Right ventricle myocardium superior (tissue), 1 donor: ENCODE data around the gene SYNJ2. TPM values are rescaled to one million over a fixed set of nuclear protein-coding genes. Genes with fewer than 3 reads are reported as not detected.

Experiments used
- ATAC-seq: fragments of 200-7000 bp; cut with Tn5 transposase; one replicate; pipeline ENCODE4 v1.9.1; 2020; ENCODE audit warnings: mild to moderate bottlenecking; ENCODE audit not compliant: poor library complexity
- DNase-seq: peaks from one replicate; pipeline ENCODE4 v3.0.0-alpha.2; 2020
- intact Hi-C: fragments of 100-400 bp; cut with DNase I; formaldehyde crosslinking; loops from one replicate; pipeline ENCODE4 v1.11.2; 2022
- total RNA-seq: library from RNA; stranded (reverse); fragmentation: NEBNext Ultra II Directional; extraction: Animal tissue kit (Norgen Biotek cat#: 25700); gene quantifications from one replicate; pipeline ENCODE4 v1.2.1, GENCODE V29; 2021
- donor health status: DM: no; HTN: yes; CAD: no; lungs with severe emphysema.

The SYNJ2 gene
- total RNA-seq, 1 donor from 2014 or later = 14.0 TPM

DNA sequence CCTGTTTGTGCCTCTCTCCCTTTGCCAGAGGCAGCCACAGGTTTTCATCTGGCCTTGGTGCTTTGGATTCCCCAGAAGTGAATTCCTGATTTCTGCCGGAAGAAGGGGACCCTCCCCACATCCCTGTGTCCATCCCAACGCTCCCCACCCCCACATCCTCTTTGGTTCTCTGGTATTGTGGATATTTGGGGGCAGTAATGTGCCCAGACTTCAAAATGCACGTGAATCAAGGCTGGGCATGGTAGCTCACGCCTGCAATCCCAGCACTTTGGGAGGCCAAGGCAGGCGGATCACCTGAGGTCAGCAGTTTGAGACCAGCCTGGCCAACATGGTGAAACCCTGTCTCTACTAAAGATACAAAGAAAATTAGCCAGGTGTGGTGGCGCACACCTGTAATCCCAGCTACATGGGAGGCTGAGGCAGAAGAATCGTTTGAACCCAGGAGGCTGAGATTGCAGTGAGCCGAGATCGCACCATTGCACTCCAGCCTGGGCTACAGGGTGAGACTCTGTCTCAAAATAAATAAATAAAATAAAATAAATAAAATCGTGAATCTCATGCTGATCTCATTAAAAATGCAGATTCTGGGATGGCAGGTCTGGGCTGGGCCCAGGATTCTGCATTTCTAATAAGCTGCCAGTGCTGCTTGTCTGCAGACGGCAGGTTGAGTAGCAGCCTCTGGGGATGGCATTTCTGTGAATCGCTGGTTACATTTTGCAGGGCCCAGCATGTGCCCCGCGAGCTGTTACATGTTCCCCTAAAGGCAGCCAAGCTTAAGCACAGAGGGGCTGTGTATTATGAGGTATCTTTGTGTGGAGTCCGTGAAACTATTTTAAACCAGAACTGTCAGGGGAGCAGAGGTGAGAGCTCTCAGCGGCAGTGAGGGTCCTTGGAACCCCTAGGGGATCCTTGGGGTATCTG lies 49.0 kb downstream of the SYNJ2 start:
- DNase-seq = no peak

DNA sequence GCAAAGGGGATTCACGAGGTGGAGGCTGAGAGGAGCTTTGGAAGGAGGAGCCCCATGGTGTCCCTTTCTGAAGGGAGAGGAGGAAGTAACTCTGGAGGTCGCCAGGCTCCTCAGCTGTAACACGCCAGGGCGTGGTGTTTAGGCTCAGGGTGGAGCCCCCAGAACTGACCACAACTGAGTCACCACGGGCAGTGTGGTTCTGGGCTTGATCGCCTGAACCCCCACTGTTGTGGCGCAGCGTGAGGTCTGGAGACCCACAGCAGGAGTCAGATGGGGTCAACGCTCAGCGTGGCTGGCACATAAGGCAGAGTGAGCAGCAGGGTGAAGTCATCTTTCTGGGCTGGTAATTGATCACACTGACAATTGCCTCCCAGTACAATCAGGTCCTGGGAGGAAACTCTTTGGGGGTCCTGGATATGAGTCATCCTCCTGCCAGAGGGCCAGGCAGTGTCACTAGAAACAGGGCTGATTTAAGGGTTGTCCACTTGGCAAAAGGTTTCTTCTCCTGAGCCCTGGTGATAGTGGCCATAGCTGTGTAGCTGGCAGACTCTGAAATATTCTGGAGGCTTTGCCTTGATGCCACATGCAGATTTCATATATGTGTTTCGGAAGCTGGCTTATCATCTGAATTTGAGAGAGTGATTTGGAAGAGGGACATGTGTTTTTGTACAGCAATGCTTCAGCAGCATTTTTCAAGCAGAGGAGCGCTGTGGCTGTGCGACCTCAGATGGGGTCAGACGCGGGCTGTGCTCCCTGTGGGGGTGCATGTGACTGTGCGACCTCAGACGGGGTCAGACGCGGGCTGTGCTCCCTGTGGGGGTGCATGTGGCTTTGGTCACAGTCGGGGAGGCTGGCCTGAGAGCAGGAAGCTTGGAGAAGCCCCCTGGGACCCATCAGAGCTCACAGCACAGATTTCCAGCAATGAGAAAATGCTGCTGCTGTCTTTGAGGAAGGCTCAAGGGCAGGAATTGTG lies 50.0 kb downstream of the SYNJ2 start:
- intact Hi-C loops = no loop called here
- peak; percentile 77 for ATAC-seq
- peak; percentile 80 for DNase-seq

More for the DNA sequence above, 49.0 kb downstream of the SYNJ2 start:
- intact Hi-C loops = no loop called here
- no peak for ATAC-seq

DNA sequence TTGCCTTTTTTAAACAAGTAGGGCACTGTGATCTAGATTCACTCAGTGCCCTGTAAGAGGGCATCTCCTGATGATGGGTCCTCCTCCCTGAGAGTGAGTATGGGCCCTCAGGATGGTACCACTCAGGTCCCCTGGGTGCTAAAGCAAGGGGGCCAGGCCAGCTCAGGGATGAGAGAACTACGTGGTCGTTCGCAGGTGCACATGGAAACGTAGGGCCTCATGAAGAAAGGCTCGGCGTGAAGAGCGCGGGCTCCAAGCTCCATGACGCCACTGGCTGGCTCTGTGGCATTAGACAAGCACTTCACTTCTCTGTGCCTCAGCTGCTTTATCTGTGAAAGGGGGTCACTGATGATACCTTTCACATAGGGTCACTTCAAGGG lies 50.7 kb downstream of the SYNJ2 start:
- DNase-seq (no peak), ATAC-seq (no peak)
- intact Hi-C loops = no loop called here

DNA sequence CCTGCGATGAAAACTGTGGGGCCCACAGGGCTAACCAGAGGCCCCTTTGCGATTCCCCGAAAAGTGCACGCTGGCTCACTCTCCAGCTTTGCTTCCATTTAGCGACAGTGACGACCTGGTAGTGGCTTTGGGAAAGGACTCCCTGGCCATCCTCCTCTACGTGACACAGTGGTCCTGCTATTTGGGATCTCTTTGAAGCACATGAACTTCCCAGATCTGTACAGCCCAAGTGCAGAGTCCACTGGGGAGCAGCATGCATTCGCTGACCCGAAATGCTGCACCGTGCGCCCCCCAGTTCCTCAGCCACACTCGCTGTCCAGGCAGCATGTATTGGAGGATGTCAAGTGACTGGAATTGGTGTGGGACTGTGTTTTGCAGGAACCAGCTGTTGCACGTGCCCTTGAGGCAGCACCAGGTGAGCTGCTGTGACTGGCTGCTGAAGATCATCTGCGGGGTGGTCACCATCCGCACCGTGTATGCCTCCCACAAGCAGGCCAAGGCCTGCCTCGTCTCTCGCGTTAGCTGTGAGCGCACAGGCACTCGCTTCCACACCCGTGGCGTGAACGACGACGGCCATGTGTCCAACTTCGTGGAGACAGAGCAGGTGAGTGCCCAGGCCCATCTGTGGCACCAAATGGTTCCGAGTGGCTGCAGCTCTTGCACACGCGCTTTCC lies 51.6 kb downstream of the SYNJ2 start:
- ATAC-seq (no peak), DNase-seq (no peak)
- intact Hi-C loops = no loop called here

DNA sequence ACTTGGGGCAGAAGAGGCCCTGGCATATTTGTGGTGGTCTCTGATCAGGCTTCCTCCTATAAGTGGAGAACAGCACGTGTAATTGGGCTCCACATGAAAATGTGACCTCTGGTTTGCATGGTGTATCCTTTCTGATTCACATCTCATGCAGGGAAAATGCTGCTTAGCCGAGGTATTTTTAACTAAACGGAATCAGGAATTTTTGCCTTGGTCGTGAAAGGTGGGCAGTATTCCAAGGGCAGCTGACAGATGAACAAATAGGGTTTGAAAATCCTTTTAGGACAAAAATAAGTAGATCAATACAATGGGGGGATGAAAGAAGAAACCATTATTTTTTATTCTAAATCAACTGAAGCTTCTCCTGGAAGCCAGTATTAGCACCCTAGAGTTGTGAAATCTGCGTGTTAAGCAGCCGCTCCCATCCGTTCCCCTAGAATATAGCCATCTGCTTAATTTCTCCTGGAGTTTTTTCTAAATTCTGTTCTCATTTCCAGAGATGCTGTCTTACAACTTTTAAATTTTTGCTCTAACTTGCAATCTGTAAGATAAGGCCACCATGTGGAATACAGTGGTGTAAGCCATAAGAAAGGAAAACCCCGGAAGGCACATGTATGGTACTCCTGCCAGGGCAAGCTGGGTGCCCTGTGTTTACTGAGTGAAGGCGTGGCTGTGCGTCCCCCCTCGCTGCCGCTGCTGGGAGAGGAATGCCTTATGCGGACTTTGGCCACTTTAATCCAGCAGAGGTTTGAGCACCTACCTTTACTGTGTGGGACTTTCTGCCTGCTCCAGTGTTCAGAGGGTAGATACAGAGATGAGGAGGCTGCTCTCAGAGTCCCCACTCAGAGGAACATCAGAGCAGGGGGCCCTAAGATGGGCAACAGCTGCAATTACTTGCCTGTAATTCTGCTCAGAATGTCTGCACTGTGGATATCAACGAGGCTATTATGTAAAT lies 52.4 kb downstream of the SYNJ2 start:
- intact Hi-C loops = no loop called here
- DNase-seq (no peak), ATAC-seq (peak; percentile 12)

DNA sequence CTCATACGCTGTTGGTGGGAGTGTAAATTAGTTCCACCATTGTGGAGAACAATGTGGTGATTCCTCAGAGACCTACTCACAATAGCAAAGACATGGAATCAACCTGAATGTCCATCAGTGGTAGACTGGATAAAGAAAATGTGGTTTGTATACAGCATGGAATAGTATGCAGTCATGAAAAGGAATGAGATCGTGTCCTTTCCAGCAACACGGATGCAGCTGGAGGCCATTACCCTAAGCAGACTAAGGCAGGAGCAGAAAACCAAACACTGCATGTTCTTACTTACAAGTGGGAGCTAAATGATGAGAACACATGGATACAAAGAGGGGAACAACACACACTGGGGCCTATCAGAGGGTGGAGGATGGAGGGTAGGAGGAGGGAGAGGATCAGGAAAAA lies 54.6 kb downstream of the SYNJ2 start:
- intact Hi-C loops = no loop called here
- DNase-seq (no peak), ATAC-seq (no peak)

DNA sequence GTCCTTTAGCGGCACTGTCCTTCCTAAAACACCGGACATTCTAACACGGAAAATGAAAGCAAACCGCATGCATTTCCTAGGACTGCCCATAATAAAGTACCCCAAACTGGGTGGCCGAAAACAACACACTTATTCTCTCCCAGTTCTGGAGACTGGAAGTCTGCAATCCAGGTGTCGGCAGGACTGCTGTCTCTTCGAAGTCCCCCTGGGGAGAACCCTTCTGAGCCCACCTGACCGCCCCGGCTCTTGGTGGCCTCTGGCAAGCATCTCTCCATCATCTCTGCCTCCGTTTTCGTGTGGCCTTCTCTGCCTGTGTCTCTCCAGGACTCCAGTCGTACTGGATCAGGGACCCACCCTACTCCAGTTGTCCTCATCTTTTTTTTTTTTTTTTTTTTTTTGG lies 55.4 kb downstream of the SYNJ2 start:
- no peak for ATAC-seq
- intact Hi-C loops = no loop called here
- no peak for DNase-seq

DNA sequence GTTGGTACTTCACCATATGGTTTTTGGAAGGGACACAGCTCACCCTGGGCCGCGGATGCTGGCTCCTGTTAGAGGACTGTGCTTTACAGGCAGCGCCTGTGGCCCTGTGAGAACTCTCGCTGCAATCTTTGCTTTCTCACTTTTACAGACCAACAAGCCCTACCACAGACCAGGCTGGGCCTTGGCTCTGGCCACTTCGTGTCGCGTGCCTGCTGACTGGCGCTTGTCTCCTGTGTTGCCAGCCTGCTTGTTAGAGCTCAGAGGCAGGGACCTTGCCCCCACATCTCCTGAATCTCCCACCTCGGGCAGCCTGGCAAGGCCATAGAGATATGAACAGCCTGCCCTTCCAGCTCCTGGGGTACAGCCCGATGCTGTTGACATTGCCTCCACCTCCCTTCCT lies 56.1 kb downstream of the SYNJ2 start:
- no peak for ATAC-seq
- intact Hi-C loops = no loop called here
- DNase-seq = peak; percentile 41

DNA sequence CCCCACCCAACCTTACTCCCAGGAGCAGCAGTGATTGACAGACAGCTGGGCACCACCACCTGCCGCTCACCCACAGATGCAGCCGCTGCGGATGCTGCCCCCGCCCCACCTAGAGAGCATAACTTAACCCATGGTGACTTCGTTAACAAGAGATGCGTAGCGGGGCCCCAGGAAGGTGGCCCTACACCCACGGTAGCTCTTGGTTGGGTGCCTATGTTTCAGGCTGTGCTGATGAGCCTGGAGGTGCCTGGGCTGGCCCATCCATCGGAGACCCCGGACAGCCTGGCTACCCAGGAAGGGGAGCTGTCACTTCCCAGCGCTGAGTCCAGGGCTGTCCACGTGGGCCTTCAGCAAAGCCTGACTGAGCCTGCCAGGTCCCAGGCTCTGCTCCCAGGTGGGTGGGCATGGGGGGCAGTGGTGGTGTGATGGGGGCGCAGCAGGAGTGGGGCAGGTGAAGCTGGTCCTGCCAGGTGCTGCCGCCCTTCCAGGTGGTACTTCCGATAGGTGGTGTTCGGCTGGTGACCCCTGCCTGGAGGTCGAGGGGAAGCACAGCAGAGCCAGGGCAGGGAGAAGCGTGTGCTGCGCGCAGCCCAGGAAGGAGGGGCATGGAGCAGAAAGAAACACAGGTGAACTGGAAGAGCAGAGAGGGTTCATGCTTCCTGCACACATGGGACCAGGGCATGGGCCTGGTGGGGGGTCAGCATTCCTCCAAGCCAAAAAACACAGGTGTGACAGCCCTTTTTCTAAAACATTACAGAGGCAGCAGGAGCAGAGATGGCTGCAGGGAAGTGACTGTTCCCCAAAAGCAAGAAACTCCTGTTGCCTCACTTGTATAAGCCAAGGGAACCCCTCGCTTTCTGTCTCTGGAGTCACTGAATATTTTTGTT lies 56.9 kb downstream of the SYNJ2 start:
- intact Hi-C loops = no loop called here
- ATAC-seq (no peak), DNase-seq (peak; percentile 27)

DNA sequence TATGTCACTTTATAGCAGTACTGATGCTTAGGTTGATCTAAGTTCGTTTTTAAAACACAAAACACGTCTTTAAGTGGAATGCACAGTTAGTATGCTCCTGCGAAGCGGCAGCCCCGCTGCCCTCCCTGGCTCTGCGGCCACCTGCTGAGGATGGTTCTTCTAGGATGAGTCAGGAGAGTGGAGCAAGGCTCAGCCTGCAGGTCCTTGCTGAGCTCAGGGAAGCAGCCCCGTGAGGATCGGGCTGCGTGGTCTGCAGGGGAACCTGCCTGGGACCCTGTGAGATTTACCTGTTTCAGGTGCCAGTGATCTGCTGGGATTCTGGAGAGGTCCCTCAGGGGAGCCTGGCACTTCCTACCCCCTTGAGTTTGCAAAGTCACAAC lies 57.5 kb downstream of the SYNJ2 start:
- intact Hi-C loops = no loop called here
- no peak for ATAC-seq
- DNase-seq = peak; percentile 30

DNA sequence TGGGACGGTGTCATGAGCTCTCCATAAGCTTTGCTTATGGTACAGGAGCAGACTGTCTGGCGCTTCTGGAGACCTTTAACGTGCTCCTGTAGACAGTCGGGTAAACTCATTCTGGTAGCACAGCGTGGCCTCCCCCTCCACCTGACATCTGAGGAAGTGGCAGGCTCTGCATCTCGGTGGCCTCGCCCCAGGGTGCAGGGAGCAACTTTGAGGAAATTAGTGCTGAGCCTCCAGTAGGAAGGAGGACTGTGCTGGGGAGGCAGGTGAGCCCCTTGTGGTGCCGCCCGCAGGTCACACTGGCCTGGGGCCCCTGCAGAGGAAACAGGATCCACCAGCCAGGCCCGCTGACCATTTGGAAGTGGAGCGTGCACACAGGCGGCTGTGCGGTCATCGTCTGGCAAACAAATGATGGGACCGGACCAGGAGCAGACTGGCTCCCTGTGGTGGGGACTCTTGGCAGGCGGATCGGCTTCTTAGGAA lies 57.9 kb downstream of the SYNJ2 start:
- no peak for ATAC-seq
- intact Hi-C loops = loop anchor here (5.0 kb wide), 1 partner anchor 57 kb away; the partner anchor contains the start of gene SYNJ2
- peak; percentile 60 for DNase-seq

DNA sequence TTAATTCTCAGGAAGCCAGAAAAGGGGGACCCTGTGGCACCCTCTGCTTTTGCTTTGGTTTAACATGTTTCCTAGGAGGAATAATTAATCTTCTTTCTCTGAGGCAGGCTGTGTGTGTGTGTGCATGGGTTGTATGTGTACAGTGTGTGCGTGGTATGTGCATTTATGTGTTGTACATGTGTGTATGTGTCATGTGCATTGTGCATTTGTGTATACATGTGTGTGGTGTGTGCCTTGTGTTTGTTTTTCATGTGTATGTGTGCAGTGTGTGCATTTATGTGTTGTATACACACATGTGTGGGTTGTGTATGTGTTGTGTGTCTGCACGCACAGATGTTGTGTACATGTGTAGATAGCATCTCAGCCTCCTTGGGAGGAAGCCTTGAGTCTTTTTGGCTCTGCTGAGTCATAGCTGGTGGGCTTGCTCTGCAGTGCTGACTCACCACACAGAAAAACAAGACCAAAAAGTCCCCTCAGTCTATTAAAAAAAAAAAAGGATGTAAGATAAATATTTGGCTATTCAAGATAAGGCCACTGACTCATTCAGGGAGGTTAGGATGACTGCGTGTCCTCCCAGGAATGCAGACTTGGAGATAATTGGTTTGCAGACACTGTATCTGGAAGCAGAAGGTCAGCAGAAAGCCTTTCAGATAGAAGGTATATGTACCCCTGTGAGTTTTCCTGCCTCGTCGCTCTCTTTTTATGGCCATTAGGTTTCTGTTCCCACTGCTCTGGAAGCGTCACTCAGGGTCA lies 58.6 kb downstream of the SYNJ2 start:
- ATAC-seq (no peak), DNase-seq (peak; percentile 10)
- intact Hi-C loops = loop anchor here (5.0 kb wide), 1 partner anchor 58 kb away; the partner anchor contains the start of gene SYNJ2

DNA sequence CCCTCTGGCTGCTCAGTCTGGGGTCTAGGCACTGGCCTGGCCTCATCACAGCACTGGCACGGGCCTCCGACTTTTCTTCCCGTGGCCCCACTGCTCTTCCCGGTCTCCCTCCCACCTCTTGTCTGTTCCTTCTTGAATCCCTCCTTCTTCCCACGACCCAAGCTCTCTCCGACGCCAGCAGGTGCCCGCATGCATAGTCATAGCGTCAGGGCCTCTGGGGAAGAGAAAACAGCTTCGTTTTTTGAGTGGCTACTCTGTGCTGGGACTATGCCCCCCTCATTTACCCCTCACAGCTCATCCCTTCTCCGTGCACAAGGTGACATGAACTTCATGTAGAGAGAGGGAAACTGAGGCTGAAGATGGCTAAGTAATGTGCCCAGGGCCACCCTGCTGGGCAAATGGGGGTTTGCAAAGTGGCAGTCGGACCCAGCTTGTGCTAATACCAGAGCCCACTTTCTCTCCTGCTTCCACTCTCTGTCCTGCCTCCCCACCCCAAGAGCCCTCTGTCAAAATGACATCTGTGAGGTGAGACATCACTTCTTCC lies 59.2 kb downstream of the SYNJ2 start:
- ATAC-seq (no peak), DNase-seq (peak; percentile 27)
- intact Hi-C loops = loop anchor here (5.0 kb wide), 1 partner anchor 59 kb away; the partner anchor contains the start of gene SYNJ2

DNA sequence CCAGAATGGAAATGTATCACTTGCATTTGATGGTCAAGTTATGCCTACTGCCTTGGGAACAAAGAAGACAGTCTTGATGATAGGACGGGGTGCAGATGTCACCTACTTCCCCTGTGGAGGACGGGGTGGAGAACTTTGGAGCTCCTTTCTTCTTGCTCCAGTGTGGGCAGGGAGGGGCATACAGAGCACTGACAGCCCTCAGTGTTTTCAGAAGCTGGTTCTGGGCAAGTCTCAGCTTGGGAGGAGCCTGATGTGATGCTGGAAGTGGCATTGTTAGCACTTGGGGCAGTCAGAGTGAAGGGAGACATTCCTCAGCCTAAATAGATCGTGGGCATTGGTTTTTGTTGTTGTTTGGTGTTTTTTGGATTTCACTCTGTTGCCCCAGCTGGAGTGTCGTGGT lies 59.7 kb downstream of the SYNJ2 start:
- intact Hi-C loops = loop anchor here (5.0 kb wide), 1 partner anchor 59 kb away; the partner anchor contains the start of gene SYNJ2
- ATAC-seq (no peak), DNase-seq (peak; percentile 26)

DNA sequence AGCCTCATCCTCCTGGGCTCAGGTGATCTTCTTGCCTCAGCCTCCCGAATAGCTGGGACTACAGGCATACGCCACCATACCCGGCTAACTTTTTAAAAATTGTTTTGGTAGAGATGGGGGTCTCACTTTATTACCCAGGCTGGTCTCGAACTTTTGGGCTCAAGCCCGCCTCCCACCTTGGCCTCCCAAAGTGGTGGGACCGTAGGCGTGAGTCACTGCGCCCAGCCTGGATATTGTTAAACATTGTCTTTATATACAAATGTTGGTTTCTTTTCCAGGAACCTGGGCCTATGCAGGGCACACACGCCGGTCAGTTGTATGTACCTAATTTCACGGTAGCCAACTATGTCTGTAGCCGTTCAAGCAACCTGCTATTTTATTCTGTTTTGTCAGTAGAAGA lies 60.1 kb downstream of the SYNJ2 start:
- peak; percentile 17 for DNase-seq
- no peak for ATAC-seq
- intact Hi-C loops = loop anchor here (5.0 kb wide), 1 partner anchor 59 kb away; the partner anchor contains the start of gene SYNJ2
